Lower leg skin (tissue), 4 donors: ENCODE results near the gene PGA5. TPM values are rescaled to one million over a fixed set of nuclear protein-coding genes. Genes with fewer than 3 reads are reported as not detected.
A peak's percentile ranks its signal among the peaks of the same experiment; 100 is the strongest.
"Not testable (repeated sequence)": the region's sequence is repeated elsewhere in the genome, so short reads cannot be mapped to it uniquely, and the experiment has no call there.

ENCODE experiments used
- DNase-seq, 2 donors: peaks; one replicate each; pipeline ENCODE4 v3.0.0-alpha.2; 2019; ENCODE audit warnings: low spot score in 2 of 2
- H3K4me3 ChIP-seq: fragments of 200-600 bp; sonication (generic); 2 replicates; pipeline ENCODE4 v1.5.1; 2017; ENCODE audit warnings: mild to moderate bottlenecking, low read depth; ENCODE audit not compliant: poor library complexity, severe bottlenecking
- WGBS, 2 donors: methylation state at CpG; one replicate each; pipeline ENCODE4 v1.1.5; 2018; 5-methylcytosine and 5-hydroxymethylcytosine counted together
- intact Hi-C: fragments of 100-400 bp; cut with DNase I; formaldehyde crosslinking; loops from one replicate; pipeline ENCODE4 v1.15.0; 2023; ENCODE audit warnings: low total_unique reads
- total RNA-seq, 4 donors: library from RNA; depleted of rRNA; stranded (reverse); fragments of >200 nt; gene quantifications; one replicate each; pipeline ENCODE4 v1.1.0, GENCODE V29; 2016

The PGA5 gene
- total RNA-seq, 4 donors from 2014 or later: not detected

GRCh38 chr11:61219016-61219415, 22.0 kb upstream of the PGA5 start:
- DNase-seq, H3K4me3 ChIP-seq, intact Hi-C loops: not testable (repeated sequence)
- WGBS, 2 donors: 91 to 96% methylated on average over 5 of the region's 5 CpGs

- DNase-seq, H3K4me3 ChIP-seq, intact Hi-C loops: not testable (repeated sequence)
- no CpG with 5 or more reads among the region's 8 CpGs for WGBS, 2 donors
Measured at GRCh38 chr11:61222047-61222446, 18.9 kb upstream of the PGA5 start, which contains the start of gene PGA4. TSS of gene PGA4 (plus strand) at chr11:61222347. CDS start at chr11:61222401, 54 bp downstream.

- intact Hi-C loops, DNase-seq: not testable (repeated sequence)
- WGBS, 2 donors: no CpG with 5 or more reads among the region's 5 CpGs
Measured at GRCh38 chr11:61222692-61223091, 18.3 kb upstream of the PGA5 start.

GRCh38 chr11:61226457-61227137, 14.4 kb upstream of the PGA5 start:
- DNase-seq, intact Hi-C loops, H3K4me3 ChIP-seq: not testable (repeated sequence)
- no CpG with 5 or more reads among the region's 10 CpGs for WGBS, 2 donors

More at GRCh38 chr11:61222692-61223091, 18.3 kb upstream of the PGA5 start:
- not testable (repeated sequence) for H3K4me3 ChIP-seq

GRCh38 chr11:61229458-61229857, 11.5 kb upstream of the PGA5 start:
- intact Hi-C loops, DNase-seq, H3K4me3 ChIP-seq: not testable (repeated sequence)
- WGBS, 2 donors: no CpG with 5 or more reads among the region's 6 CpGs

- intact Hi-C loops, DNase-seq, H3K4me3 ChIP-seq: not testable (repeated sequence)
- no CpG with 5 or more reads among the region's 15 CpGs for WGBS, 2 donors
Measured at GRCh38 chr11:61231033-61231432, 9.9 kb upstream of the PGA5 start.

GRCh38 chr11:61231585-61231984, 9.4 kb upstream of the PGA5 start:
- DNase-seq, intact Hi-C loops, H3K4me3 ChIP-seq: not testable (repeated sequence)
- no CpG with 5 or more reads among the region's 5 CpGs for WGBS, 2 donors

- DNase-seq, intact Hi-C loops, H3K4me3 ChIP-seq: not testable (repeated sequence)
- no CpG with 5 or more reads among the region's 3 CpGs for WGBS, 2 donors
Measured at GRCh38 chr11:61232548-61233145, 8.3 kb upstream of the PGA5 start.

- H3K4me3 ChIP-seq, DNase-seq, intact Hi-C loops: not testable (repeated sequence)
- WGBS, 2 donors: no CpG with 5 or more reads among the region's 4 CpGs
Measured at GRCh38 chr11:61237130-61237529, 3.8 kb upstream of the PGA5 start.

- H3K4me3 ChIP-seq, intact Hi-C loops: not testable (repeated sequence)
- DNase-seq: peak in 1 of 2 donors; percentile 59
- 71 to 81% methylated on average over 8 of the region's 8 CpGs for WGBS, 2 donors
Measured at GRCh38 chr11:61240288-61240687, 687 bp upstream of the PGA5 start.

- H3K4me3 ChIP-seq, DNase-seq, intact Hi-C loops: not testable (repeated sequence)
- WGBS, 2 donors: no CpG with 5 or more reads among the region's 5 CpGs
Measured at GRCh38 chr11:61241526-61241925, 551 bp downstream of the PGA5 start.

GRCh38 chr11:61245284-61245964, 4.4 kb downstream of the PGA5 start:
- intact Hi-C loops, H3K4me3 ChIP-seq, DNase-seq: not testable (repeated sequence)
- WGBS, 2 donors: no CpG with 5 or more reads among the region's 10 CpGs

GRCh38 chr11:61248071-61248470, 7.1 kb downstream of the PGA5 start:
- H3K4me3 ChIP-seq, DNase-seq, intact Hi-C loops: not testable (repeated sequence)
- 87 to 94% methylated on average over 8 to 9 of the region's 9 CpGs for WGBS, 2 donors

GRCh38 chr11:61249201-61249600, 8.2 kb downstream of the PGA5 start:
- DNase-seq, intact Hi-C loops, H3K4me3 ChIP-seq: not testable (repeated sequence)
- 61 to 66% methylated on average over 8 of the region's 8 CpGs for WGBS, 2 donors
